ENCODE data around the gene MYO7A. TPM values are rescaled to one million over a fixed set of nuclear protein-coding genes. Genes with fewer than 3 reads are reported as not detected.

Gene MYO7A
- total RNA-seq, 1 experiment from 2014 or later = 0.75 TPM

Other genes with a start within 250 kb of the MYO7A start
- gene B3GNT6, start 93.8 kb upstream of the MYO7A start, total RNA-seq (2014; rRNA removed) = not detected in 2 replicates
- 36.7 and 42.5 TPM in 2 replicates for gene CAPN5, start 61.3 kb upstream of the MYO7A start, total RNA-seq (2014; rRNA removed)
- 0.57 TPM in 1 of 2 replicates, not detected in the other for gene OMP, start 25.4 kb upstream of the MYO7A start, total RNA-seq (2014; rRNA removed)
- gene GDPD4, start 173.4 kb downstream of the MYO7A start, total RNA-seq (2014; rRNA removed) = not detected in 2 replicates

Measured in LHCN-M2 (cell line).